ENCODE data around the gene NBEA. TPM values are rescaled to one million over a fixed set of nuclear protein-coding genes. Genes with fewer than 3 reads are reported as not detected.

Gene NBEA
- polyA plus RNA-seq, 2 of the 4 experiments (the other 2 are of a cell fraction): 3.5 to 11.8 TPM

- CTCF ChIA-PET: interaction anchor here (0.7 to 1.8 kb wide), 5 partner anchors 11 to 1440 kb away, joined by 3 to 9 read pairs (median 3); no protein-coding TSS in a partner anchor
- WGBS (ENCODE audit: missing lambda C conversion rate): 93% methylated on average over 1 of the region's 1 CpG
- H3K4me1 ChIP-seq: no peaks in the 10 kb centered on the region
- TF ChIP-seq RNF2 (IDR thresholded peaks at IDR 0.05; ENCODE audit: borderline replicate concordance, low read depth) (no peak), POLR2AphosphoS2 (conservative IDR thresholded peaks at IDR 0.05; ENCODE audit: low read length) (no peak), MAFK (IDR thresholded peaks at IDR 0.05; ENCODE audit: partially characterized antibody) (no peak), CHD4 (IDR thresholded peaks at IDR 0.05; ENCODE audit: borderline replicate concordance) (no peak), ESRRA (IDR thresholded peaks at IDR 0.05; ENCODE audit: borderline replicate concordance, low read length) (no peak), SREBF2 (IDR thresholded peaks at IDR 0.05) (no peak), EP300 (IDR thresholded peaks at IDR 0.05) (no peak), RARB (CRISPR knock-in tag; IDR thresholded peaks at IDR 0.05) (no peak), KDM1A (IDR thresholded peaks at IDR 0.05; ENCODE audit: low read depth) (no peak), HOXA7 (CRISPR knock-in tag; IDR thresholded peaks at IDR 0.05) (no peak), FOSL2 (IDR thresholded peaks at IDR 0.05) (no peak), FOSL2 (CRISPR knock-in tag; IDR thresholded peaks at IDR 0.05) (no peak), HES2 (IDR thresholded peaks at IDR 0.05) (no peak)
- TF ChIP-seq, protein P1, sequence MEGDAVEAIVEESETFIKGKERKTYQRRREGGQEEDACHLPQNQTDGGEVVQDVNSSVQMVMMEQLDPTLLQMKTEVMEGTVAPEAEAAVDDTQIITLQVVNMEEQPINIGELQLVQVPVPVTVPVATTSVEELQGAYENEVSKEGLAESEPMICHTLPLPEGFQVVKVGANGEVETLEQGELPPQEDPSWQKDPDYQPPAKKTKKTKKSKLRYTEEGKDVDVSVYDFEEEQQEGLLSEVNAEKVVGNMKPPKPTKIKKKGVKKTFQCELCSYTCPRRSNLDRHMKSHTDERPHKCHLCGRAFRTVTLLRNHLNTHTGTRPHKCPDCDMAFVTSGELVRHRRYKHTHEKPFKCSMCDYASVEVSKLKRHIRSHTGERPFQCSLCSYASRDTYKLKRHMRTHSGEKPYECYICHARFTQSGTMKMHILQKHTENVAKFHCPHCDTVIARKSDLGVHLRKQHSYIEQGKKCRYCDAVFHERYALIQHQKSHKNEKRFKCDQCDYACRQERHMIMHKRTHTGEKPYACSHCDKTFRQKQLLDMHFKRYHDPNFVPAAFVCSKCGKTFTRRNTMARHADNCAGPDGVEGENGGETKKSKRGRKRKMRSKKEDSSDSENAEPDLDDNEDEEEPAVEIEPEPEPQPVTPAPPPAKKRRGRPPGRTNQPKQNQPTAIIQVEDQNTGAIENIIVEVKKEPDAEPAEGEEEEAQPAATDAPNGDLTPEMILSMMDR (IDR thresholded peaks at IDR 0.05): no peak
- TF ChIP-seq, protein P2, sequence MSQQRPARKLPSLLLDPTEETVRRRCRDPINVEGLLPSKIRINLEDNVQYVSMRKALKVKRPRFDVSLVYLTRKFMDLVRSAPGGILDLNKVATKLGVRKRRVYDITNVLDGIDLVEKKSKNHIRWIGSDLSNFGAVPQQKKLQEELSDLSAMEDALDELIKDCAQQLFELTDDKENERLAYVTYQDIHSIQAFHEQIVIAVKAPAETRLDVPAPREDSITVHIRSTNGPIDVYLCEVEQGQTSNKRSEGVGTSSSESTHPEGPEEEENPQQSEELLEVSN (IDR thresholded peaks at IDR 0.05; ENCODE audit: borderline replicate concordance, low read depth): no peak
- TF ChIP-seq, protein P3, sequence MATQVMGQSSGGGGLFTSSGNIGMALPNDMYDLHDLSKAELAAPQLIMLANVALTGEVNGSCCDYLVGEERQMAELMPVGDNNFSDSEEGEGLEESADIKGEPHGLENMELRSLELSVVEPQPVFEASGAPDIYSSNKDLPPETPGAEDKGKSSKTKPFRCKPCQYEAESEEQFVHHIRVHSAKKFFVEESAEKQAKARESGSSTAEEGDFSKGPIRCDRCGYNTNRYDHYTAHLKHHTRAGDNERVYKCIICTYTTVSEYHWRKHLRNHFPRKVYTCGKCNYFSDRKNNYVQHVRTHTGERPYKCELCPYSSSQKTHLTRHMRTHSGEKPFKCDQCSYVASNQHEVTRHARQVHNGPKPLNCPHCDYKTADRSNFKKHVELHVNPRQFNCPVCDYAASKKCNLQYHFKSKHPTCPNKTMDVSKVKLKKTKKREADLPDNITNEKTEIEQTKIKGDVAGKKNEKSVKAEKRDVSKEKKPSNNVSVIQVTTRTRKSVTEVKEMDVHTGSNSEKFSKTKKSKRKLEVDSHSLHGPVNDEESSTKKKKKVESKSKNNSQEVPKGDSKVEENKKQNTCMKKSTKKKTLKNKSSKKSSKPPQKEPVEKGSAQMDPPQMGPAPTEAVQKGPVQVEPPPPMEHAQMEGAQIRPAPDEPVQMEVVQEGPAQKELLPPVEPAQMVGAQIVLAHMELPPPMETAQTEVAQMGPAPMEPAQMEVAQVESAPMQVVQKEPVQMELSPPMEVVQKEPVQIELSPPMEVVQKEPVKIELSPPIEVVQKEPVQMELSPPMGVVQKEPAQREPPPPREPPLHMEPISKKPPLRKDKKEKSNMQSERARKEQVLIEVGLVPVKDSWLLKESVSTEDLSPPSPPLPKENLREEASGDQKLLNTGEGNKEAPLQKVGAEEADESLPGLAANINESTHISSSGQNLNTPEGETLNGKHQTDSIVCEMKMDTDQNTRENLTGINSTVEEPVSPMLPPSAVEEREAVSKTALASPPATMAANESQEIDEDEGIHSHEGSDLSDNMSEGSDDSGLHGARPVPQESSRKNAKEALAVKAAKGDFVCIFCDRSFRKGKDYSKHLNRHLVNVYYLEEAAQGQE (IDR thresholded peaks at IDR 0.05): no peak
- H3K9me3 ChIP-seq: no peaks in the 10 kb centered on the region
- H3K4me2 ChIP-seq: no peak overlapping the region
- POLR2A ChIA-PET: no interaction called here
- FAIRE-seq (no peak), DNase-seq (ENCODE audit: low read depth in 1 of 2, low spot score in 1 of 2) (no peak), ATAC-seq (no peak)
- H3K27ac ChIP-seq: no peak overlapping the region; a peak in 1 of 6 replicates
- no peak overlapping the region for H3K4me3 ChIP-seq
Measured at GRCh38 chr13:35163674-35164073, 221.6 kb downstream of the NBEA start.

DNA sequence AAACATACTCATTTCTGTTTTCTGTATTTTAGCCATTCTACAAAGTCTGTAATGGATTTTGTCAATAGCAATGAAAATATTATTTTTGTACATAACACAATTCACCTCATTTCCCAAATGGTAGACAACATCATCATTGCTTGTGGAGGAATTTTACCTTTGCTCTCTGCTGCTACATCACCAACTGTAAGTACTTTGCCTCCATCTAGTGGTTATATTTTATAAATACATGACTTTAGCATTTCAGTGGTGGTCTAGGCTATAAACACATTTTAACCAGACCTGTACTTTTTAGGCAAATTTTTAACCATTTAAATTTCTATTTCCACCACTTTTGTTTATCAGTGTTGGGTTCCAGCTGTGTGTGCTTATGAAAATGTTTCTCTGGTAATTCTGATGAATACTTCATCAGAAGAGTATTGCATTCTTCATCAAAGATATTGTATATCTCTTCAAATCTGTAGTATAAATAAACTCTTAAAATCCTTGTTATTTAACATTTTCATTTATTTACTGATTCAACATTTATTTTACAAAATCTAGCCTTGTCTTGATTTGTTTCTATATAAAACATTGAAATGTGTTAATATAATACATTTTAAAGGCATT lies 222.4 kb downstream of the NBEA start:
- ChIA-PET POLR2A (no interaction called here), CTCF (interaction anchor here (0.7 to 1.8 kb wide), 6 partner anchors 10 to 1441 kb away, joined by 3 to 9 read pairs (median 3); no protein-coding TSS in a partner anchor)
- DNase-seq (ENCODE audit: low read depth in 1 of 2, low spot score in 1 of 2): peak; percentile 2 to 38
- H3K27ac ChIP-seq: no peak overlapping the region
- no peaks in the 10 kb centered on the region for H3K4me1 ChIP-seq
- no peaks in the 10 kb centered on the region for H3K9me3 ChIP-seq
- no peak for FAIRE-seq
- TF ChIP-seq EHF (CRISPR knock-in tag; IDR thresholded peaks at IDR 0.05) (no peak), RAD21 (conservative IDR thresholded peaks at IDR 0.05 in 1 of 2, IDR thresholded peaks at IDR 0.05 in 1 of 2) (peak; percentile 76 to 80), RARB (CRISPR knock-in tag; IDR thresholded peaks at IDR 0.05) (no peak), SREBF2 (IDR thresholded peaks at IDR 0.05) (no peak), RCOR1 (IDR thresholded peaks at IDR 0.05; ENCODE audit: low read depth, low read length) (no peak), JUNB (IDR thresholded peaks at IDR 0.05) (no peak), BHLHE40 (IDR thresholded peaks at IDR 0.05; ENCODE audit: low read depth, low read length) (no peak), RFX5 (IDR thresholded peaks at IDR 0.05) (no peak), EP300 (IDR thresholded peaks at IDR 0.05) (no peak), SMC3 (IDR thresholded peaks at IDR 0.05) (peak; percentile 54), ELK1 (IDR thresholded peaks at IDR 0.05; ENCODE audit: low read depth, low read length) (no peak), FOSL2 (IDR thresholded peaks at IDR 0.05) (no peak), FOSL2 (CRISPR knock-in tag; IDR thresholded peaks at IDR 0.05) (no peak), KDM1A (IDR thresholded peaks at IDR 0.05; ENCODE audit: low read depth) (no peak)
- TF ChIP-seq, protein P4, sequence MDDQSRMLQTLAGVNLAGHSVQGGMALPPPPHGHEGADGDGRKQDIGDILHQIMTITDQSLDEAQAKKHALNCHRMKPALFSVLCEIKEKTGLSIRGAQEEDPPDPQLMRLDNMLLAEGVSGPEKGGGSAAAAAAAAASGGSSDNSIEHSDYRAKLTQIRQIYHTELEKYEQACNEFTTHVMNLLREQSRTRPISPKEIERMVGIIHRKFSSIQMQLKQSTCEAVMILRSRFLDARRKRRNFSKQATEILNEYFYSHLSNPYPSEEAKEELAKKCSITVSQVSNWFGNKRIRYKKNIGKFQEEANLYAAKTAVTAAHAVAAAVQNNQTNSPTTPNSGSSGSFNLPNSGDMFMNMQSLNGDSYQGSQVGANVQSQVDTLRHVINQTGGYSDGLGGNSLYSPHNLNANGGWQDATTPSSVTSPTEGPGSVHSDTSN (IDR thresholded peaks at IDR 0.05): no peak
- TF ChIP-seq, protein P1 (IDR thresholded peaks at IDR 0.05): peak; percentile 64
- no peak overlapping the region for H3K4me2 ChIP-seq
- H3K4me3 ChIP-seq: no peak overlapping the region
- peak; percentile 68; a peak in 4 of 6 replicates for ATAC-seq

All from A549 (cell line).